Adipocyte (in vitro differentiated cells): Measurements from ENCODE around the gene C9orf43.
"Not testable (repeated sequence)": the region's sequence is repeated elsewhere in the genome, so short reads cannot be mapped to it uniquely, and the experiment has no call there.

Experiments
- DNase-seq: peaks from one replicate; pipeline ENCODE4 v3.0.0-alpha.2; 2015; ENCODE audit warnings: low read depth
- H3K27me3 ChIP-seq: replicated peaks from 2 replicates; pipeline ENCODE4 v1.7.0; 2013; ENCODE audit warnings: mild to moderate bottlenecking, low read length, moderate library complexity; ENCODE audit not compliant: control insufficient read depth, insufficient read depth
- H3K36me3 ChIP-seq: 2 replicates; pipeline ENCODE4 v1.7.0; 2013; ENCODE audit warnings: low read length, mild to moderate bottlenecking, moderate library complexity; ENCODE audit not compliant: control insufficient read depth, insufficient read depth, severe bottlenecking
- H3K4me1 ChIP-seq: 2 replicates; pipeline ENCODE4 v1.7.0; 2013; ENCODE audit warnings: mild to moderate bottlenecking, low read length, moderate library complexity; ENCODE audit not compliant: control insufficient read depth, insufficient read depth
- H3K4me3 ChIP-seq: 2 replicates; pipeline ENCODE4 v1.7.0; 2013; ENCODE audit warnings: mild to moderate bottlenecking, low read length, moderate library complexity
- H3K9ac ChIP-seq: 2 replicates; pipeline ENCODE4 v1.7.0; 2013; ENCODE audit warnings: mild to moderate bottlenecking, low read length, moderate library complexity
- H3K9me3 ChIP-seq: 2 replicates; pipeline ENCODE4 v1.7.0; 2013; ENCODE audit warnings: mild to moderate bottlenecking, low read length, moderate library complexity; ENCODE audit not compliant: control insufficient read depth

Gene C9orf43

DNA sequence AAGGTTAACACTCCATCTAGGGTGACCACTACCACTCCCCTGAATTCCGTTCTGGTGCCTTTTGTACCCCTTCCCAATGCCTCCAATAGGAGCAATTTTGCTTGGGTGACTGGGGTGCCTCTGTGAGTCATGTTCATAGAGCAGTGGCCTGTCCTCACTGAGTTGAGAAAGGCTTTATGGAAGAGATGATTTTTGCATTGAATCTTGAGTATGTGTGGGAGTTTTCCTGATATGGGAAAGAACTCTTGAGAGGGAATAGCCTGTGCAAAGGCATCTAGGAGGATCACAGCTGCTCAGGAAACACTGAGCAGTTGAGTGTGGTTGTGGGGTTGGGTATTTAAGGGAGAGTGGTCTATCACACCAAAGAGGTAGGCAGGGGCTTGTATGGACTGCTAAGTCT lies 16.2 kb downstream of the C9orf43 start:
- no peak for DNase-seq
- Histone ChIP-seq H3K9ac (no peak overlapping the region), H3K27me3 (peaks cover 4% of the 10 kb centered on the region), H3K4me1 (peaks cover 14% of the 10 kb centered on the region), H3K4me3 (no peak overlapping the region), H3K9me3 (no peaks in the 10 kb centered on the region), H3K36me3 (no peaks in the 10 kb centered on the region)

DNA sequence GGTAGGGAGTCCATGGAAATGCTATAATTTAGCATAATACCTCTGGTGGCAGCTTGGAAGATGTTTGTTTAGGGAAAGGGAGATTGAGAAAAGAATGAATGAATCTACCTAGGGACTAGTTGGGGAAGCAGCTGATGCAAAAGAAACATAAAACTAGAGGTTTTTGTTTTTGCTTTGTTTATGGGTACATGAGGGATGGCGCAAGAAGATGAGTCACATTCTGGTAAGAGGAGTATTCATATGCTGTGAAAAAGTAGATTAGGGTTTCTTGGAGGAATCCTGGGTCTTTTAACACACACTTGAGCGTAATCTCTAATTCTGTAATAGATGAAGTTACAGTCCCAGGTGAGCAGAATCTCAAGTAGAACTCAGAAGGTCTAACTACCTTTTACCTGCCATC lies 17.1 kb downstream of the C9orf43 start:
- Histone ChIP-seq H3K4me3 (no peak overlapping the region), H3K4me1 (peaks cover 14% of the 10 kb centered on the region), H3K36me3 (no peaks in the 10 kb centered on the region), H3K9ac (no peak overlapping the region), H3K9me3 (no peaks in the 10 kb centered on the region), H3K27me3 (peaks cover 4% of the 10 kb centered on the region)
- DNase-seq: peak; percentile 76

DNA sequence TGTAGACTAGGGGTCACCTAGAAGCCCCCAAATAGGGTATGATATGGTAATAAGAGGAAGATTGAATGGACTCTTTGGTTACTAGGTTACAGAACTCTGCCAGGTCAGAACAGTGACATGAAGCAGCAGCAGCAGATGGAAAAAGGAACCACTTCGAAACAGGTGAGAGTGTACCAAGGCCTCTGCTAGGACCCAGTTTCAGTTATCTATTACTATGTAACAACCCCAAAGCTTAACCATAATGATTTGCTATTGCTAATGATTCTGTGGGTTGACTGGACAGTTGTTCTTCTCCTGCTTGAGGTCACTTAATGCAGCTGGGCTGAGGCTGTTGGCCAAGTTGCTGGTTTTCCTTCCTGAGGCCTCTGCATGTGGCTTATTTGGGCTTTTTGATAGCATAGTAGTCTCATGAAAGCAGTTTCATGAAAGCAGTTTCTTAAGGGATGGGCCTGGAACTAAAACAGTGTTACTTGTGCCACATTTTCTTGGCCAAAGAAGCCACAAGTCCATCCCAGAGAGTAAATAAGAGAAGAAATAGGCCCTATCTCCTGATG lies 17.6 kb downstream of the C9orf43 start:
- Histone ChIP-seq H3K4me3 (no peak overlapping the region), H3K4me1 (peaks cover 14% of the 10 kb centered on the region), H3K9ac (no peak overlapping the region), H3K27me3 (peaks cover 4% of the 10 kb centered on the region), H3K36me3 (no peaks in the 10 kb centered on the region), H3K9me3 (no peaks in the 10 kb centered on the region)
- no peak for DNase-seq

DNA sequence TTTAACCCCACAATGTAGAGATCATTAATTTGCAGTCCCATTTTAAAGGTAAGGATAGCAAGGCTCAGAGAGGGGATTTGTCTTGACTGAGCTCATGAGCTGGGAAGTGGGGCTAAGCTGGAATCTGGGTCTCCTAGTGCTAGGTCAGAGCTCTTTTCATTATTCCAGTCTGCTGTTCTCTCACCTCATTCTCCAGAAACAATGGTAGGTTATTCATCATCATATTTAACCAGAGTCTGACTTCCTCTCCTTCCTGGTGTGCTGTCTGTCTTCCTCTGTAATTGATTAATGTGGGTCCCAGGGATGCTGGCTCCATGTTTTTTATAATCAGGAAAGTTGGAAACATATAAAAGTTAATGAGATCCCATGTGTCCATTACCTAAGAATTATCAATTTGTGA lies 20.6 kb downstream of the C9orf43 start:
- no peak for DNase-seq
- Histone ChIP-seq H3K9ac (no peak overlapping the region), H3K4me3 (no peak overlapping the region), H3K9me3 (no peaks in the 10 kb centered on the region), H3K27me3 (no peaks in the 10 kb centered on the region), H3K36me3 (no peaks in the 10 kb centered on the region), H3K4me1 (peaks cover 14% of the 10 kb centered on the region)

DNA sequence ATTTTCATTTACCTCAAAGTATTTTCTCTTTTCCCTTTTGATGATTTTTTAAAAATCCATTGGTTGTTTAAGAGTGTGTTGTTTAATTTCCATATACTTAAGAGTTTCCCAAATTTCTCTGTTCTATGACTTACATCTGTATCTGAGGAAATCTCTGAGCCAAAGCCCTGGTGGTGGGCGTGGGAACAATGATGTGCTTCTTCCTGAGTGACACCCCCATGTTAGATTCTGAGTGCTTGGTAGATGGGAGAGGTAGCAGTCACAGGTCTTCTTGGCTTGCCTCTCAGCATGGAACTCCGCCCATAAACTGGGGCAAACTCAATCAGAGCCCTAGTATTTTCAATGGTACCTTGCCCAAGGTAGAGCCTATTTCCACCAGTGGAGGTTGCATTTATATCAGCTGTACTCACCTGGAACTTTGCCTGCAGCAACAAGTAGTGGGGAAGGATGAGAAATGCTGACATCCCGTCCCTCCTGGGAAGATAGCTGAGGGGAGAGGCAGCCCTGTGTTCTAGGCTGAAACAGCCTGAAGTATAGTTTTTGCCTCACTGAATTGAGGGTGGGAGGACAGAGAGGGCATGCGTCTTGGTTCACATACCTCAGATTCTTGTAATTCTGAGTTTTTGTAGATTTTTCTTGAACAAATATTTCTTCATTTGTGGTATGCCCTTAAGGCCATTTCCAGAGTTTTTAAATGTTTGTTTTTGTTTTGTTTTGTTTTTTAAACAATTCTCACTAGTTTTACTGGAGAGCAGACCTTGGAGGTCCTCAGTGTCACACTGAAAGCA lies 26.4 kb downstream of the C9orf43 start:
- Histone ChIP-seq H3K4me1 (no peaks in the 10 kb centered on the region), H3K4me3 (no peak overlapping the region), H3K36me3 (no peaks in the 10 kb centered on the region), H3K27me3 (no peaks in the 10 kb centered on the region), H3K9ac (no peak overlapping the region), H3K9me3 (no peaks in the 10 kb centered on the region)
- DNase-seq: peak; percentile 76

DNA sequence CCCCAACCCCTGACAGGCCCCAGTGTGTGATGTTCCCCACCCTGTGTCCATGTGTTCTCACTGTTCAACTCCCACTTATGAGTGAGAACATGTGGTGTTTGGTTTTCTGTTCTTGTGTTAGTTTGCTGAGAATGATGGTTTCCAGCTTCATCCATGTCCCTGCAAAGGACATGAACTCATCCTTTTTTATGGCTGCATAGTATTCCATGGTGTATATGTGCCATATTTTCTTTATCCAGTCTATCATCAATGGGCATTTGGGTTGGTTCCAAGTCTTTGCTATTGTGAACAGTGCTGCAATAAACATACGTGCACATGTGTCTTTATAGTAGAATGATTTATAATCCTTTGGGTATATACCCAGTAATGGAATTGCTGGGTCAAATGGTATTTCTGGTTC lies 27.2 kb downstream of the C9orf43 start:
- H3K4me1 ChIP-seq, H3K9me3 ChIP-seq, DNase-seq, H3K27me3 ChIP-seq, H3K36me3 ChIP-seq, H3K9ac ChIP-seq, H3K4me3 ChIP-seq: not testable (repeated sequence)

DNA sequence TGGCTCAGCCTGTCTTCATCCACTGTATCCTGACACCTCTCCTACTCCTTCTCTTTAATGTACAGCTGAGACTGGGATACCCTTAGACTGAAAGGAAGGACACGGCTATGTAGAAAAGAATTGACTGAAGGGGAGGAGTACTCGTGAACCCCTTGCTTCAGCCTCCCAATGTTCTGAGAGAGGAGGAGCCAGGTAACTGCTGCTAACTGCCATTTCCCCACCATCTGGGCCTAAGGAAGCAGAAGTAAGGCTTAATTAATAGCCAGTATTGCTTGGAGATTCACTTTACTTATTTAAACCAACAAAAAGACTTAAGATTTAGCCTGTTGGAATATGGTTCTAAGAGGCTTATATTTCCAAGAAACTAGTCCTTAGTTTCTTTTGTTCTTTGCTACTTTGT lies 34.2 kb downstream of the C9orf43 start:
- Histone ChIP-seq H3K27me3 (no peaks in the 10 kb centered on the region), H3K4me3 (no peak overlapping the region), H3K9me3 (no peaks in the 10 kb centered on the region), H3K4me1 (no peaks in the 10 kb centered on the region), H3K36me3 (no peaks in the 10 kb centered on the region), H3K9ac (no peak overlapping the region)
- no peak for DNase-seq

DNA sequence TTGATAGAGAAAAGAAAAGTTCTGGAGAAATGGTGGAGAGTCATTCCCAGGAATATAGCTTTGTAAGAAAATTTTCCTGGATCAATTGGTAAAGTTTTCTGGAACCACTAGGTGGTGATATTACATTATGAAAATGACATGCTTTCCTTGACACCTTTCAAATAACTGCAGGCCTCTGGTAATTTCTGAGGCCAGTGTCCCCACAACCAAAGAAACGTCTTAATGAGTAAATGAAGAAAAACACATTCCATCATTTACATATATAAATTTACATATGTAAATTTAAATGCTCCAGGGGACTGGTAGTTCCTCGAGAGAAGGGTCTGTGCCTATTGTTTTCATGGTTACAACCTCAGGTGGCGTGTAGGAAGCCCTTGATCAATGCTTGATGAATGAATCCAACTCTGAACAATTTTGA lies 35.8 kb downstream of the C9orf43 start:
- Histone ChIP-seq H3K4me3 (no peak overlapping the region), H3K27me3 (no peaks in the 10 kb centered on the region), H3K4me1 (no peaks in the 10 kb centered on the region), H3K9ac (no peak overlapping the region), H3K9me3 (no peaks in the 10 kb centered on the region), H3K36me3 (no peaks in the 10 kb centered on the region)
- DNase-seq: peak; percentile 81

DNA sequence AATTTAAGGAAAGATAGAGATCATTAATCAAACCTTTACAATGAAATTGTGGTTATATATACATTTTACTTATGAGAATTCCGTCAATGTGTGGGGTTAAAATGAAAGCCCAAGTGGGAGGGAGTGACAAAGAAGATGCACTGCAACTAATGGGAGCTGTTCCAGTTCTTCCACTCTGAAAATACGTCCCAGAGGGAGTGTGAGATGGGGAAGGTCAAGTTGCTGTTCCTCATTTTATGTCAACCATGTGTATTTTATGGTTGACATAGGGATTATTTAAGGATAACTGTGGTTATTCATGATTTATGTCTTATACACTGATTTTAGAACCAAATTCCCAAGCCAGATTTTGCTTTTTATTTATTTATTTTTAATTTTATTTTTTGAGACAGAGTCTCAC lies 38.8 kb downstream of the C9orf43 start:
- peaks cover 6% of the 10 kb centered on the region for H3K4me1 ChIP-seq

DNA sequence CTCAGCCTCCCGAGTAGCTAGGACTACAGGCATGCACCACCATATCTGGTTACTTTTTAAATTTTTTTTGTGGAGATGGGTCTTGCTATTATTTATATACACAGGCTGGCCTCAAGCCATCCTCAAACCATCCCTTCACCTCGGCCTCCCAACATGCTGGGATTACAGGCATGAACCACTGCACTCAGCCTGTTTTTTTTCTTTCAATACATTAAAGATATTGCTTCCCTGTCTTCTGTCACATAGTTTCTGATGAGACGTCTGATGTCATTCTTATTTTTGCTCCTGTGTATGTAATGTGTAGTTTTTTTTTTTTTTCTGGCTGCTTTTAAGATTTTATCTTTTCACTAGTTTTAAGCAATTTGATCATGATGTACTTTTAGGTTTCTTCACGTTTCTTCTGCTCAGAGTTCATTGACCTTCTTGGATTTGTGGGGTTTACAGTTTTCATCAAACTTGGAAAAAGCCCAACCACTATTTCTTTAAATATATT lies 41.6 kb downstream of the C9orf43 start:
- Histone ChIP-seq H3K4me3 (no peak overlapping the region), H3K4me1 (peaks cover 29% of the 10 kb centered on the region), H3K9ac (no peak overlapping the region), H3K9me3 (no peaks in the 10 kb centered on the region), H3K36me3 (no peaks in the 10 kb centered on the region), H3K27me3 (no peaks in the 10 kb centered on the region)
- no peak for DNase-seq

More for the DNA sequence above, 38.8 kb downstream of the C9orf43 start:
- DNase-seq: no peak
- Histone ChIP-seq H3K36me3 (no peaks in the 10 kb centered on the region), H3K9me3 (no peaks in the 10 kb centered on the region), H3K4me3 (no peak overlapping the region), H3K27me3 (no peaks in the 10 kb centered on the region), H3K9ac (no peak overlapping the region)

DNA sequence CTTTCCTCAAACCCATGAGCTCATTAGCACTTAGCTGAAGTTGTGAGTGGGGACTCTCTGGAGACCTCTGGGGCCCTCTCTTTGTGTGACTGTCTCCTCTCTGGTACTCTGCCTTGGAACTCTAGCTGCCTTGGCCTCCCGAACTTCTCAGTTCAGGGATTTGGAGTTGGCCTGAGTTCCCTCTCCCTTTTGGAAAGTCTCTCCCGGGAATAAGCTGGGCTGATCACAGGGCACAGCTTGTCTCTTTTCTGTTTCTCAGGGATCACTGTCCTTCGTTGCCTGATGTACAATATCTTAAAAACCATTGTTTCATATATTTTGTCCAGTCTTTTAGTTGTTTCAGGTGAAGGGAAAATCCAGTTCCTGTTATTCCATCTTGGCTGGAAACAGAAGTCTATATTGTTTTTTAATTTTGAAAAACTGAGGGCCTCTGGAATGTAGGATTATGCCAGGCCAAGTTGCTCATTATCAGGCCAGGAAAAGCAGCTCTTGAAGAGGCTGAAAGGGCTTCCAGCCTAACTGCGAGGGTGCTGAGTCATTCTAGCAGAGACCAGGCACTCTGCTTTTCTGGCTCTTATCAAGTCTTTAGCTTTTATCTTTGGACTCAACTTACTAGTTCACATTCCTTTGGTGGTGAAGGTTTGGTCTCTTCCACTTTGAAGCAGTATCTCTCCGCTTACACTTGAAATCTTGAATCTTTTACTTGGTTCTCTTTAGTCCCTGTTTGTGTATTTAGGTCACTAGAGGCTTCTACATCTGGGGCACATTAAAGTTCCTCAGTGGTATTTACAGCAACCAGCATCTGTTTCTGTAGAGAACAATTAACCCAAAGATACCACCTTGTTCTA lies 44.6 kb downstream of the C9orf43 start:
- Histone ChIP-seq H3K9ac (peak overlapping the region; percentile 67), H3K27me3 (no peaks in the 10 kb centered on the region), H3K4me1 (peaks cover 29% of the 10 kb centered on the region), H3K9me3 (no peaks in the 10 kb centered on the region), H3K4me3 (peak overlapping the region; percentile 49), H3K36me3 (no peaks in the 10 kb centered on the region)
- peak; percentile 89 for DNase-seq
